ENCODE data around the gene RBM8A.

RBM8A gene

DNA sequence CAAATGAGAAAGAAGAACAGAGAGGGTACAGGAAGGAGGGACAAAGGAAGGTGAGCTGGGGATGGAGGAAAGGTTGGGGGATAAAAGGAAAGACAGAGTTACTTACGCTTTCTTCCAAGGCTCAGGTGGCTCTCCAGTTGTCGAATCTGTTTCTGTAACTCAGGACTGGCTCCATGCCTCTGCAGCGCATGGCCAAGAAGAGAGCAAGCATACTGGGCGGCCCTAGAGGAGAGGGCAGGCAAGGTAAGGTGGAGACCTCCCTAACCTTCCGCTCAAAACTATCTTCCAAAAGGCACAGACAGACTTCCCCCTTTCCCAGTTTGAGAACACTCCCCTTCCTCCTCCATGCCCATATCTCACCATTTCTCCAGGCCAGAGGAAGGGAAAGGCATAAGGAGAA is 9.7 kb downstream of the RBM8A start:
- peak overlapping the region; percentile 90 for H3K27ac Mint-ChIP-seq
- DNase-seq (ENCODE audit: low spot score in 2 of 2) (no peak), ATAC-seq (ENCODE audit: low read depth) (no peak)
- H3K4me3 Mint-ChIP-seq = peak overlapping the region; percentile 93
- H3K27me3 Mint-ChIP-seq = no peaks in the 10 kb centered on the region
- H3K36me3 Mint-ChIP-seq = peaks cover 26% of the 10 kb centered on the region
- peaks cover 29% of the 10 kb centered on the region for H3K4me1 Mint-ChIP-seq
- H3K9me3 Mint-ChIP-seq = no peaks in the 10 kb centered on the region

DNA sequence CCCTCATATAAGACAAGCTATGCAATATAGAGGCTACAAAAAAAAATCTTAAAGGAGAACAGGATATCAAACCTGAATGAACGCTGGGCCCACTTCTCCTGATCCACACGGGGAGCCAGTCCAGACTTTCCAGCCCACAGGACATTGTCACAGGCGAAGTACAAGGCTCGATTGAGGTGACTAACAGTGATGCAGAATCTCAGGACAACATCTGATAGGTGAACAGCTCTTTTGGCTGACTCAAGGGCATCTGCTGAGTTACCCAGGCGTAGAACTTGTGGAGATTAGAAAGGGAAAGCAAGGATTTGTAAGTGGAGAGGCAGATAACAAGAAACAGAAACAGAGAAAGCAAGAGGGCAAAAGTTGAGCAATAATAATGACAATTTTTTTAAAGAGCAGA is 10.5 kb downstream of the RBM8A start:
- Mint-ChIP-seq H3K27me3 (no peaks in the 10 kb centered on the region), H3K36me3 (peaks cover 34% of the 10 kb centered on the region), H3K9me3 (no peaks in the 10 kb centered on the region), H3K4me3 (peak overlapping the region; percentile 79), H3K4me1 (peaks cover 33% of the 10 kb centered on the region), H3K27ac (peak overlapping the region; percentile 55)
- ATAC-seq (ENCODE audit: low read depth) (no peak), DNase-seq (ENCODE audit: low spot score in 2 of 2) (no peak)

DNA sequence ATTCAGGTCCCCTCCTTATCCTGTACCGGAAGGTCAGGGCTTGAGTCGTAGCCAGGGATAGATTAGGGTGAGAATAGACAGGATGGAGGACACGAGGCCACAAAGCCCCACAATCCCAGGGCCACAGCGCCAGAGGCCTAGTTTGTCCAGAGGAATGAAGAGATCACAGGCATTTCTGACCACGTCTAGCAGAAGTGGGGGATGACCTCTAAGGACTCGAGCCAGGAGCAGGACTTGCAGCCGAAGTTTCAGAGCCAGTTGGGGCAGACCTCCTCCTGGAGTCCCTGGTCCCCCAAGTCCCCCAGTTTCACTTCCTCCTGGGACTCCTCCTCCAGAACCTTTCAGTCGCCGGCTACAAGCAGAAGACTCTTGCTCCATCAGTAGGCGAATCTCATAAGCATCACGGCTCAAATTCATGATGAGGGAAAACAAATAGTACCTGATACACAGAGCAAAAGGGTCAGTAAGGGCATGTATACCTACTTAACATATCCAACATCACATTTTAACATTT is 15.1 kb downstream of the RBM8A start:
- no peak for DNase-seq (ENCODE audit: low spot score in 2 of 2)
- Mint-ChIP-seq H3K4me3 (no peak overlapping the region), H3K27ac (peak overlapping the region; percentile 75), H3K4me1 (peaks cover 24% of the 10 kb centered on the region), H3K36me3 (peaks cover 41% of the 10 kb centered on the region), H3K27me3 (no peaks in the 10 kb centered on the region), H3K9me3 (no peaks in the 10 kb centered on the region)
- ATAC-seq (ENCODE audit: low read depth) = peak; percentile 43

- Mint-ChIP-seq H3K4me3 (no peak overlapping the region), H3K36me3 (peaks cover 22% of the 10 kb centered on the region), H3K9me3 (no peaks in the 10 kb centered on the region), H3K4me1 (peaks cover 11% of the 10 kb centered on the region), H3K27ac (no peak overlapping the region), H3K27me3 (no peaks in the 10 kb centered on the region)
- DNase-seq (ENCODE audit: low spot score in 2 of 2) (no peak), ATAC-seq (ENCODE audit: low read depth) (no peak)
Observed at GRCh38 chr1:145908653-145909052, 18.6 kb downstream of the RBM8A start.

- Mint-ChIP-seq H3K9me3 (no peaks in the 10 kb centered on the region), H3K27me3 (no peaks in the 10 kb centered on the region), H3K27ac (no peak overlapping the region), H3K36me3 (peaks cover 14% of the 10 kb centered on the region), H3K4me1 (peaks cover 4% of the 10 kb centered on the region), H3K4me3 (no peak overlapping the region)
- DNase-seq (ENCODE audit: low spot score in 2 of 2) (no peak), ATAC-seq (ENCODE audit: low read depth) (no peak)
Observed at GRCh38 chr1:145906954-145907753, 20.1 kb downstream of the RBM8A start.

- H3K27ac Mint-ChIP-seq = no peak overlapping the region
- H3K4me1 Mint-ChIP-seq = no peaks in the 10 kb centered on the region
- no peak for ATAC-seq (ENCODE audit: low read depth)
- H3K36me3 Mint-ChIP-seq = peaks cover 10% of the 10 kb centered on the region
- no peak overlapping the region for H3K4me3 Mint-ChIP-seq
- H3K27me3 Mint-ChIP-seq = no peaks in the 10 kb centered on the region
- DNase-seq (ENCODE audit: low spot score in 2 of 2) = no peak
- no peaks in the 10 kb centered on the region for H3K9me3 Mint-ChIP-seq
Observed at GRCh38 chr1:145901312-145902021, 25.8 kb downstream of the RBM8A start.

- no peak overlapping the region for H3K27ac Mint-ChIP-seq
- H3K4me1 Mint-ChIP-seq = no peaks in the 10 kb centered on the region
- H3K9me3 Mint-ChIP-seq = no peaks in the 10 kb centered on the region
- ATAC-seq (ENCODE audit: low read depth) (no peak), DNase-seq (ENCODE audit: low spot score in 2 of 2) (no peak)
- no peaks in the 10 kb centered on the region for H3K27me3 Mint-ChIP-seq
- no peak overlapping the region for H3K4me3 Mint-ChIP-seq
- peaks cover 9% of the 10 kb centered on the region for H3K36me3 Mint-ChIP-seq
Observed at GRCh38 chr1:145898756-145899155, 28.5 kb downstream of the RBM8A start.

GRCh38 chr1:145897969-145898368 is 29.3 kb downstream of the RBM8A start:
- ATAC-seq (ENCODE audit: low read depth) = no peak
- H3K27ac Mint-ChIP-seq = no peak overlapping the region
- no peak for DNase-seq (ENCODE audit: low spot score in 2 of 2)
- no peaks in the 10 kb centered on the region for H3K27me3 Mint-ChIP-seq
- H3K36me3 Mint-ChIP-seq = peaks cover 9% of the 10 kb centered on the region
- no peaks in the 10 kb centered on the region for H3K4me1 Mint-ChIP-seq
- H3K9me3 Mint-ChIP-seq = no peaks in the 10 kb centered on the region
- H3K4me3 Mint-ChIP-seq = no peak overlapping the region

DNA sequence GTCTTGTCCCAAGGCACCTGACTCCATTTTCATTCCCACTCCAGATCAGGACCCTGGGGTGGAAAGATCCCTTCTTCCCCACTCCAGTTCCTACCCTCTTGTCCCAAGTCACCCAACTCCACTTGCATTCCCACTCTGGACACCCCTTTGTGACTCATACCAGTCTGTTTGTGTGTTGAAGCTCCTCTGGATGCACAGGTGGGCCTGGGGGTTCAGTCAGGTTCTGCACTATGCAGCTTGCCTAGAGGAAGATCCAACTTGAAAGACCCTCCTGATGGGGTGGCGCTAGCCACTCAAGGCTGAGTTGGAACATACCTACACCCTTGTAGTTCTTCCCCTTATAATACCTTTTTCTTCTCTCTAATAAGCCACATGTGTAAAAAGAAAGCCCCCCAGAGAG is 31.8 kb downstream of the RBM8A start:
- DNase-seq (ENCODE audit: low spot score in 2 of 2) = no peak
- no peaks in the 10 kb centered on the region for H3K4me1 Mint-ChIP-seq
- H3K4me3 Mint-ChIP-seq = no peak overlapping the region
- no peaks in the 10 kb centered on the region for H3K27me3 Mint-ChIP-seq
- H3K9me3 Mint-ChIP-seq = no peaks in the 10 kb centered on the region
- H3K27ac Mint-ChIP-seq = no peak overlapping the region
- ATAC-seq (ENCODE audit: low read depth) = no peak
- H3K36me3 Mint-ChIP-seq = peaks cover 5% of the 10 kb centered on the region

GRCh38 chr1:145893306-145894055 is 33.8 kb downstream of the RBM8A start:
- peaks cover 5% of the 10 kb centered on the region for H3K36me3 Mint-ChIP-seq
- H3K9me3 Mint-ChIP-seq = no peaks in the 10 kb centered on the region
- ATAC-seq (ENCODE audit: low read depth) = no peak
- no peak overlapping the region for H3K4me3 Mint-ChIP-seq
- no peak overlapping the region for H3K27ac Mint-ChIP-seq
- no peaks in the 10 kb centered on the region for H3K4me1 Mint-ChIP-seq
- no peak for DNase-seq (ENCODE audit: low spot score in 2 of 2)
- no peaks in the 10 kb centered on the region for H3K27me3 Mint-ChIP-seq

DNA sequence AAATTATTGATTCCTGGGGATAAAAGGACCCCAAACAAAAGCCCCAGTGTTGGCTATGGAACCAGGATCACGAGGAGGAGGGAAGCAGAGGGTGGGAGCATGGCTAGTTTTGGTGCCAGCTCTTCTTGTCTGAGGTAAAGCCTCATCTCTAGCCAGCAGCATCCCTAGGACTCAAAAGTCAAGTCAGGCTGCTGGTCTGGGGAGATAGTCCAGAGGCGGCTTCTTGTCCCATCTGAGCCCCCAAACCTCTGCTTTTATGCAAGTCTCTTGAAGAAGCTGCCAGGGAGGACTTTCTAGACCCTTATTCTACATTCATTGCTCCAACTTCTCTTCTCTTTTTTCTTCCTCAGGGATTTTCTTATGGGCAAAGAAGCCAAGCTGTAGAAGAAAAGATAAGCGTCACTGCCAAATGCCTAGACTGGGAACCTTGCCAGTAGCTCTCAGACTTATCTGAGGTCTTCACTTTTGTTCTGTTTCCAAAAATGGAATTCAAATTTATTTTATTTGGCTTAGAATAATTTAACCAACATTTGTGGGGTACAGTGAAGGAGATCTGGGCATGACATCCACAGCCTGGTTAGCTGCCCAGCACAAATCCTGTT is 34.7 kb downstream of the RBM8A start:
- ATAC-seq (ENCODE audit: low read depth) = no peak

GRCh38 chr1:145891587-145892485 is 35.4 kb downstream of the RBM8A start:
- no peak overlapping the region for H3K27ac Mint-ChIP-seq
- ATAC-seq (ENCODE audit: low read depth) (peak; percentile 61), DNase-seq (ENCODE audit: low spot score in 2 of 2) (peak; percentile 40 to 43)
- H3K36me3 Mint-ChIP-seq = no peaks in the 10 kb centered on the region
- no peaks in the 10 kb centered on the region for H3K27me3 Mint-ChIP-seq
- no peaks in the 10 kb centered on the region for H3K9me3 Mint-ChIP-seq
- H3K4me1 Mint-ChIP-seq = no peaks in the 10 kb centered on the region
- H3K4me3 Mint-ChIP-seq = no peak overlapping the region

More for the DNA sequence above, 34.7 kb downstream of the RBM8A start:
- H3K4me3 Mint-ChIP-seq = no peak overlapping the region
- no peaks in the 10 kb centered on the region for H3K4me1 Mint-ChIP-seq
- no peaks in the 10 kb centered on the region for H3K27me3 Mint-ChIP-seq
- peaks cover 1% of the 10 kb centered on the region for H3K36me3 Mint-ChIP-seq
- H3K27ac Mint-ChIP-seq = no peak overlapping the region
- H3K9me3 Mint-ChIP-seq = no peaks in the 10 kb centered on the region
- DNase-seq (ENCODE audit: low spot score in 2 of 2) = no peak

DNA sequence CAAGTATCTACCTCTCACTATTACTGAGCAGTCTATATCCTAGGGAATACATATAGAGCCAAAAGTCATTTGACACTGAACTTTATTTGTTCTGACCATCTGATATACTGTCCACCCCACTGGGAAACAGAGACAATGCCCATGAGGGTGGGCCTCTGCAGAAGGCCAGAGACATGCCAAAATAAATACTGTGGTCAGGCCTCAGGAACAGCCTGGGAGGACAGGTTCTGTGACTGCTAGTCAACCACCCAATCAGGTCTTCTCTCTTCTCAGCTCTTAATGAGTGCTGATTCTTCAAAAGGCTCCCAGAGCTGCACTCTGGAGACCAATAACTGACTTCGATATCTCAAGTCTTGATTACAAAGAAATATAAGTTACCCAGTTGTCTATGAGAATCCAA is 36.1 kb downstream of the RBM8A start:
- DNase-seq (ENCODE audit: low spot score in 2 of 2) (no peak), ATAC-seq (ENCODE audit: low read depth) (no peak)
- Mint-ChIP-seq H3K4me3 (no peak overlapping the region), H3K4me1 (no peaks in the 10 kb centered on the region), H3K27ac (no peak overlapping the region), H3K9me3 (no peaks in the 10 kb centered on the region), H3K36me3 (no peaks in the 10 kb centered on the region), H3K27me3 (no peaks in the 10 kb centered on the region)

Measured in memory B cell (primary cell).